ENCODE measurements around the gene SHC4.

SHC4 gene

GRCh38 chr15:48785712-48786111, 178.0 kb downstream of the SHC4 start:
- no peak for DNase-seq

GRCh38 chr15:48785195-48785594, 178.5 kb downstream of the SHC4 start:
- DNase-seq, result no peak

- no peak for DNase-seq
Observed at GRCh38 chr15:48784756-48785155, 179.0 kb downstream of the SHC4 start.

- DNase-seq, result no peak
Observed at GRCh38 chr15:48782911-48783310, 180.8 kb downstream of the SHC4 start.

- no peak for DNase-seq
Observed at GRCh38 chr15:48781481-48782081, 182.1 kb downstream of the SHC4 start.

DNA sequence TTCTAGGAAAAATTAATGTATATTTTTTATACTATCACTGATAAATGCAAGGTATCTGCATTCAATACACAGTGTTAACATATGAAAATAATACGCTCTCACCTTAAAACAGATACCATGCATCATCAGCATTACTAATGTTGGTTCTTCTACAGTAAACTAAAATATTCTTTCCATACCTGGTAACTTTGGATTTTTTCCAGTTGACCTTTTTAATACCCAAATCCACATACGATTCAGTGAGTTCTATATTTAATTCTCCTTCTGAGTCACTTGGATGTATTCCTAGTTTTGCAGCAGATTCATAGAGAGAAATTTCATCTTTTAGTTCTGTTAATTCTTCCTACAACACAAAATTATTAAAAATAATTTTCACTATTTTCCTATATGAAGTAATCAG, 182.7 kb downstream of the SHC4 start:
- DNase-seq, result no peak

DNA sequence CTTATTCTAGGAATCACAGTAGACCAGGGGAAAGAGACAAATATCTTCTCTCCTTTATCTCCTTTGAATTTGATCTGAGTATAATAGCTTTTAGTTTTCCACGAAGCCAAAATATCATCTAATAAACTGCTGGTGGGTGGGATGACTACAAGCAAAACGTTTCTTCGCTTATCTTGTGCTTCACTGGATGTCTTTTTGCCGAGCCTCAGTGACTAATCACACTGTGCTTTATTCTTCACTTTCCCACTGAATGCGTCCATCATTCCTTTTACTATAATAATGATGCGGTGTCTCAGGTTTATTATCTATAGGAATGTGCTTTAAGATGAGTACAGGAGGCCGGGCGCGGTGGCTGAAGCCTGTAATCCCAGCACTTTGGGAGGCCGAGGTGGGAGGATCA, 185.4 kb downstream of the SHC4 start:
- no peak for DNase-seq

GRCh38 chr15:48777645-48778330, 185.9 kb downstream of the SHC4 start:
- DNase-seq, result no peak

GRCh38 chr15:48775546-48775945, 188.2 kb downstream of the SHC4 start:
- no peak for DNase-seq

GRCh38 chr15:48774484-48774883, 189.2 kb downstream of the SHC4 start:
- DNase-seq, result no peak
